CD4-positive, alpha-beta T cell treated with Interleukin-12 subunit alpha and Interleukin-12 subunit beta, for 1 hour (primary cell): Measurements from ENCODE around the gene RNF103.

Experiments
- DNase-seq: peaks from one replicate; pipeline ENCODE4 v3.0.0-alpha.2; 2020

The RNF103 gene

DNA sequence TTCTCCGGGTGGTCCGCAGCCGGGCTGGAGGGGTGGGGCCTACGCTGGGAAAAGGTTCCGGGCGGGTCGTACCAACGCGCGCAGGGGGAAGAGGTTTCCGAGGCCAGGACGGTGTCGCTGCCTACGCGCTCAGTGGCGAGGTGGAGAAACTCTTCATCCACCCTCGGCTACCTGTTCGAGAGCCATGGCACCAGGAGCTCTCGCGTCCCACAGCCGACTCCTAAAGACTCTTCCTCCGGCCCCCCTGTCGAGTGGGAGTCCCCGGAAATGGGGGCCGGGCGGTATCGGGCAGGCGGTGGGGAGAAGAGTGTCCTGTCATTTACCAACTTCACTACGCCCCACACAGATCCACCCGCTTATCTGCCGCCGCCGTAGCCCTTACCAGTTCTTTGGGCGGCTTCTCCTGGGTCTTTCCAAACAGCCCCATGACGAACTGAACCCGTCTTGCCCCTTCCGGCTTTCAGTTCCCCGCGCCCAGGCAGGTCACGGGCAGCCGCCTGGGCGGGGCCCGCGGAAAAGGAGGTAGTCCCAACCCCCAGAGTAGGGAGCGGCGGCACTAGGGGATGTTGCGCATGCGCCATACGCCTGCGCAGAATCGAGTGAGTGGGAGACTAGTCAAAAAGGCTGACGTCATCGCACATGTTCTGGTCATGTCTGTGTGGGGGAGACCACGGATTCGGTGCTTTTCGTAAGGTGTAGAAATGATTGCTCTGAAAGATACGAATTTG lies 60.6 kb downstream of the RNF103 start, which contains the start of gene CHMP3:
TSS of gene CHMP3 (minus strand) at position 522 of the 728 bp plus-strand sequence. CDS start at position 427, 95 bp downstream.
- peak; percentile 98 for DNase-seq

DNA sequence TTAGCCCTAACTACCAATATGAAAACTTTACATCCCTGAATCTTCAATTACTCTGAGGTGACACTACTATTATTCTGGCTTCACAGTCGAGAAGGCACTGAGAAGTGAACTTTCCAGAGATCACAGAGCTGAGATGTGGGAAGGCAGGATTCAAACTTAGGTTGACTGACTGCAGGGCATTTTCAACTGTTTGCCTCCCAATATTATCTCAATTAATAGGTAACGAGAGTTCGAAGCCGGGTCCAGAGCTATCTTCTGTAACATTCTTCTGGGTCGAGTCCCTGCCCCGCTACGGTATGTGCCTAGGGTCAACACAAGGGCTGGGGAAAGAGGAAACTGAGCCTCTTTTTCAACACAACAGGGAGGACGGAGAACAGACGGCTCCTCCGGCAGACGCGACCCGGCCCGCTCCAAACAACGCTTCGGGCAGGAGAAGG lies 61.2 kb downstream of the RNF103 start:
- no peak for DNase-seq

DNA sequence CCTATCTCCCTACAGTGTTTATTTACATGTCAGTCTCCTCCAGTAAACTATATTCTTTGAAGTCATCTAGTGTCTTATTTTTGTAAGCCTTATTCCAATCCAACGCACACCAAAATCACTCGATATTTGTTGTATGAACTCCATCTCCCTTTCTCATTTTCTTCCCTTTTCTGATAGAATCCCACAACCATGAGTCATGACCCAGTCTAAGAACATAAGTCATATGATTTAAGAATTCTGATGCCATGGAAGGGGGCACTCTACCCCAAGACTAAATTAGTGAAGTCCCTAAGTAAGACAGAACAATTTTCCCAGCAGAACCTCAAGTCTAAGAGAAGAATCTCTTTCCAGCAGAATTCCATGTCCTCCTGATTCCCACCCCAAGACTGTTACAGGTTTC lies 65.8 kb downstream of the RNF103 start:
- DNase-seq, result no peak

DNA sequence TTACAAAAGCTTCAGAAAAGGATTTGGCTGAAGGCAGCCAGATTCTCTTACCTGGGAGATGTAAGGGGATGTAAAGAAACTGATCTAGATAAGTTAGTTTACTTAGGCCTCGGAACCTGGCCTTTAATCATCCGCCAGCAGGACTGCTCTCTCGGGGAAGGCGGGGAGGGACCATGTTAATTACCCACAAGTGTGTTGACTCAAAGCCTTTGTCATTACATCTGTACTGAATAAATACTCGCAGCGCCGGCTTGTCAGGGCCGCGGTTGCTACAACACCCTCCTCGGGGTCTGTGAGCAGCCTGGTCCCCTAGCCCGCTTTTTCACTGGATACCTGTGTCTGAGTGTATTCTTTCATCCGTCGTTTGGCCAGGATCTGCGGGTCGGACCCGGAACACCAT lies 67.2 kb downstream of the RNF103 start:
- DNase-seq, result no peak
